Stimulated activated CD4-positive, alpha-beta T cell treated with anti-CD3 and anti-CD28 coated beads, TNF-alpha, amount 100 ng/mL, for 4 hours (primary cell): ENCODE results near the gene SEMA3B.

Experiments
- DNase-seq, 3 experiments: peaks; one replicate each; pipeline ENCODE4 v3.0.0-alpha.2; 2020; ENCODE audit warnings: low read depth in 3 of 3

The SEMA3B gene

DNA sequence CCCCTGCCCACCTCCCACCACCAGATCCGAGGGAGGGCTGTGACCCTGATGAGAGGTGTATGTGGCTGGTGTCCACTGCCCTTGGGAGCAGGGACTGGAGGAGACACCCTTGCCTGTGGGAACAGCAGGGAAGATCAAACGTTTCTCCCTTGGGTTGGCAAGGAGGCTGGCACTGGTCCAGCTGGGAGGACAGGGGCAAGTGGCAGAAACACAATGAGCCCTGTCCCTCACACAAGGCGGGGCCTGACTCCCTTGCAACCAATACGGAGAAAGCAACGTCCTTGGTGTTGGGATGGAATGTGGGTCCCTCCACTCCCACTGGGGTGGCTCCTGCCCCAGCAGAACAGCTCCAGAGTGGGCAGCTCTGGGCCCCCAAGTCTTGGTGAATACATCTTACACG lies 48.4 kb downstream of the SEMA3B start:
- DNase-seq: no peak

DNA sequence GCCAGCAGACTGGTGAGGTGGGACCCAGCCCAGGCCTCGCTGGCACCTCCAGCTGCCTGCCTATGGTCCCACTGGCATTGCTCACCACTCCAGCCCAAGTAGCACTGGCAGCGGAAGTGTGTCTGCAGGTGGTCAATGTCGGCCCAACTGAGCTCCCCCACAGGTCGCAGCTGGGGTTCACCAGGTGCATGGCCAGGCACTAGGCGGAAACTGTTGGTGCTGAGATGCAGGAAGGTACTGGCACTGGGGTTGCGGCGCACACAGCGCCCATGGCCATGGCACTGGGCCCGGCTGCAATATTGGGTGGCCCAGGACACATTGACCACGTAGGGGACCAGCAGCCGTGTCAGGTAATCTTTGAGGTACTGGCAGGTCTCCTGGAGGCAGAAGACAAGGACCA lies 49.2 kb downstream of the SEMA3B start:
- no peak for DNase-seq

DNA sequence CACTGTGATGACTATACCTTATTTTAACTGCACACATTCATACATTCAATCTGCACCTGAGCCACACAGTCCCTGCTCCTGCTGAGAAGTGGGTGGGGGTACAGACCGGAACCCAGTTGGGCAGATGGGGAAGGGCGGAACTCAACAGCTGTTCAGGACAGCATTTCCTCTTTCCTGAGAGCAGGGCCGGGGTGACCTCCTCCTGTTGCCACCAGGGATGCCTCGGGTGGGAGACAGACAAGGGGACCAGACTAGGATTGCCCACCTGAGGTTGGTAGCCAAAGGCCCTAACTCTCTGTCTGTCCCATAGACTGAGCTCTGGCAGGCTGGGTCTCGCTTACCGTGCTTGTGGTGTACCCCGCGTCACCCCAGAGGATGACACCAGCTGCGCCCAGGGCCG lies 49.7 kb downstream of the SEMA3B start:
- no peak for DNase-seq

DNA sequence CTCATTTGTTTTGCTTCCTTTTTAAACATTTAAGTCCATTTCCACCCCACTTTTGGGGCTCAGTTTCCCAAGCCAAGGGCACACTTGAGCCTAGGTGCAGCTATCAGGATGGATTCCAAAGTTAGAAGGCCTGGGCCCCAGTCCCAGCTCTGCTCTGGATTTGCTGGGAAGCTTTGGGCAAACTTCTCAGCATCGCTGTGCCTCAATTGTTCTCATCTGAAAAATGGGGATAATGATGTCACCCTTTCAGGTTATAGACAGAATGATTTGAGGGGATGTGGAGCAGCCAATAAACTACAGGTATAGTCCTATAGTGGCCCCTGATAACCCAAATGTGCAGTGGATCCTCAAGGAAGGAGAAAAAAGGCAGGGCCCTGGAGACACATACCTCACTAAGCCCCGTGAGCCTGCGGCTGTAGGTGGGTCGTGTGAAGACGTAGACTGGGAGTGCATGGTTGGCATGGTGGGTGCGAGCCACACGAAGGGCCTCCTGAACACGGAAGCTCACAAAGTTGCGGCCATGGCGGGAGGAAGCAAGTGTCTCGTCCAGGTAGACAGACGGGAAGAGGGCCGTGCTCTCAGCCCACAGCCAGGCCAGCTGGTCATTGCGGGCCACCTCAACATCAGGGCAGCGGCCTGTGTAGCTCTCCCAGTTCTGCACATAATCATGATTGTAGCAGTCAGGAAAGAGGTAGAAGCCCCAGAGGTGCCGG lies 50.4 kb downstream of the SEMA3B start:
- DNase-seq: no peak

DNA sequence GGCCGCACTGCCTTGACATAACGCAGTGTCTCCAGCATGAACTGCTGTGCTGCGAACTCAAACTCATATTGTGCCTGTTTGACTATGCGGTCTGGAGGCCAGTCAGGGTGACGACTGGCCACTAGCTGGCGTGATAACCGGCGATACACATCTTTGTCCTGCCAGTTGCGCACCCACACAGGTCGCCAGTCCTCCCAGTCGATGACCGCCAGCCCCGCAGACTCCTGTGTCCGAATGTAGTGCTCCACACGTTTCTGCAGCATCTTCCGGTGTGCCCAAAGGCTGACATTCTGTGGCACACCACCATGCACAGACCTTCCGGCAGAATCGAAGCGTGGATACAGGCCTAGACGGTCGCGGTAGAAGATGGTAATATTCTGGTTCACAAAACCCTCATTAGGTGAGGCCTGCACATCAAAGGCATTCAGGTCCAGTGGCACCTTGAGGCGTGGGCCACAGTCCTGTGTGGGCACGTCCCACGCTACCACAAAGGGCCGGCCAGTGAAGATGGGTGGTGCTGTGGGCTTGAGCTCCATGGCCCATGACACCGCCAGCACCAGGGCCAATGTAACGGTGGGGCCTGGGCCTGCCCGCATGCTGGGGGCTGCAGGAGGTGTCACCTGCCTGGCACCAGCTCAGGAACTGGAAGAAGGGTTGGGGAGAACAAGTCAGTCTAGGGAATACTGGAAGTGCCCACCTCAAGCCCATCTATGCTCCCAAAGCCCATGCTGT lies 51.1 kb downstream of the SEMA3B start:
- no peak for DNase-seq

DNA sequence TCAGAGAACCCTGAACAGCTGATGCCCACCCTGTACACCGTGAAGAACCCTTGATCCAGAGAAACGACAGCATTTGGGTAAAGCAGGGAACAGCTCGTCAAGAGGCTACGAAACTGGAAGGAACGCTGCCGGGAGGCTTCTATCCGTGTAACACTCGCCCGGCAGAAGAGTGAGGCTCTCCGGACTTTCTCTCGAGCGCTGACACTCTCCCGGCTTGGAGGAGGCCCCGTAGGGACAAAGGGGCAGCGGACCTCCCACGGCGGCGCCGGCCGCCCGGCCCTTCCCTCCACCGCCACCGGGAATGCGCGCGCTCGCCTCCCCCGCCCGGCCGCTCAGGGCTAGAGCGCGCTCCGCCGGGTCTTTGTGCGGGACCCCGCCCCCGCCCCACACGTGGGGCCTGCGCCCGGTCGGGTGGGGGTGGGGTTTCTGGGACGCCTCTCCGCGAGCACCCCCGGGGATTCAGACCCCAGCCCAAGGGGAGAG lies 51.9 kb downstream of the SEMA3B start:
- DNase-seq: peak in 2 of 3 experiments; percentile 43 to 54

DNA sequence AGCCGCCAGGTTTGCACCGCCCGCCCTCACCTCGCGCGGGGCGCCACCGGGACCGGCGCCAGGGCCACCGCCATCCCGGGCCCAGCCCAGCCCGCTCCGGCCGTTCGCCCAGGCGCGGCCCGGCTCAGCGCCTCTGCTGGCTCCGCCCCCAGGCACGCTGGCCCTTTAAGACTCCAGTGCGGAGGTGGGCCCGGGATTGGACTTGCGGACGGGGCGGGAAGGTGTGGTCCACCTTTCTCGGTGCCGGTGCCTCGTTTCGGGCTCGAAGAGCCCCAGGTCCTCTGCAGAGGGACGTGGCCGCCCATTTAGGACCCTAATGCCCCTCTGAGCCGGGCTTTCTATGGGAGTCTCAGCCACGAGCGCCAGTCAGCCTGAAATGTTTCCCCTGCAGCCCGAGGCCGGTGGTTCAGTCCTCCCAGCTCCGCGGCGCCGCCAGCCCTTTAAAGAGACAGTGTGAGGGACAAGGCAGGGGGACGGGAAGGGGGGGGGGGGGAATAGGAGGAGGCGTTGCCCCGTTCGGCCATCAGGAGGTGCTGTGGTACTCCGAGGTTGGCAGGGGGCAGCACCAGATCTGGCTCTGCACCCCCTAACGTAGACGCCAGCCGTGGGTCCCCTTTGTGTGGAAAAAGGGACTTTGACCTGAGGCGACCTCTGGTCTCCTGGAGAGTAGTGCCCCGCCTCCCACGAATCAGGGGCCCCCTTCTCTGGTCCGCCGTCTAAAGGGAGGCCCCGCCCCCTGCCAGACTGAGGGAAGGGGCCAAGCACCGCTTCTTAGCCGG lies 52.6 kb downstream of the SEMA3B start:
- DNase-seq: peak; percentile 69 to 84 (median 70)

DNA sequence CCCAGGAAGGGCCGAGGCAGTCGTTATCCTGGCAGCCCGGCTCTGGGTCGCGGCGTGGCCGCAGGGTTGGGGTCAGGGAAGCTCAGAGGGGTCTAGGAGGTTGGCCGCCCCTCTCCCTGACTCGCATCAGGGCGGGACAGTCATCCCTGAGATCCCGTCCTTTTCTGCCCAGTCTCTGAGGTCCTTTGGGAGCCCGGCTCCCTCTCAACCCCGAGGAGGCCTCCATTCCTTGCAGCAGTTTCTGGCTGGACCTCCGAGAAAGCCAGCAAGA lies 53.1 kb downstream of the SEMA3B start:
- DNase-seq: no peak

DNA sequence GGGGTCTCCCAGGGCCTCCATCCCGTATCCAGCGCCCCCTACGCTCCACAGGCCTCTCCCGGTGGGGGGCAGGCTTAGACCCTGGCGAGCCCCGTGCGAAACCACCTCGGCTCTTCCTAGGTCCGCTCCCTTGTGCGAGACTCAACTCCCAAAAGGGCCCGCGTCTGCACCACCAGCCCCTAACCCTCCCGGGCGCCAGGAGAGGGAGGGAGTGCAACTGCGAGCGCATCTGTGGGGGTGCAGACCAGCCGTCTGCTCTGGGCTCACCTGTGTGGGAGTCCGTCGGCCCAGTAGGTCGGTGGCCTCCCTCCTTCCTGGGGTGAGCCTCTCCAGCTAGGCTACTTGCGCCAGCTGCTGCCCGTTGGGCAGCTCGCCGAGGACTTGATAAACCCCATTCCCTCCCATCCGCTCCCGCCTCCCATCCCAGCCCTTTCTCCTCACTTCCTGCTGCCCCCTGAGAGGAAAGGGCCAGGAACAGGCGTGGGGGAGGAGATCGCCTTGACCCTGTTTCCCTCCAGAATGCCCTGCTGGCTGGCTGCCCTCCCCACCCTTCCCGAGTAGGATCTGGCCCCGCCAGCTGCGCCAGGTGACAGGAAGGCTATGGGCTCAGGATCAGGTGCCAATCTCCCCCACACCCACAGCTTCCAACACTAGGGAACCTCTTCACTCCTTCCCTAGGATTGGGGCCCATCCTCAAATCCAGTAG lies 53.6 kb downstream of the SEMA3B start, which contains the start of gene HYAL2:
Gene HYAL2 (minus strand): TSS at position 360 of the 706 bp plus-strand sequence. CDS start 2,256 bp downstream, outside the sequence.
- no peak for DNase-seq

DNA sequence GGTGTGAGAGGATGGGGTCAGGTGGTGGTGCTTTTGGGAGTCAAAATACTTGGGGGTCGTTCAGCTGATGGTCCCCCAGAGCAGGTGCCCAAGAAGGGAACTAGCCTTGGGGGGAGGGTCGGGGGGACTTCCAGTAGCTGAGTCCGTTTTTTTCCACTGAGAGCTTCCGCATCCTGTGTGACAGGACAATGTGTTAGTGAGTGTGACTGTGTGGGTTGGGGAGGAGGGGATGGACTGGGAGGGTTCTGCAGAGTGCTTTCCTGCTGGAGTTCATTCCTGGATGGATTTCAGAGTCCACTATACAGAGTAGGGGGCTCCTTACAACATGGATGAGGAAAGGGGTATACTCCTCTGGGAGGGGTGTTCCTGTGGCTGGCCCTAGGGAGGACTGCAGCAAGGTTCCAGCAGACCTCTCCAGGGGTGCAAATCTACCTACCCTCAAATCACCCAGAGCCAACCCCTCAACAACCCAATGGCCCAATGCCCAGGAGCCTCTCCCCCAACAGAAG lies 54.2 kb downstream of the SEMA3B start:
- DNase-seq: no peak

DNA sequence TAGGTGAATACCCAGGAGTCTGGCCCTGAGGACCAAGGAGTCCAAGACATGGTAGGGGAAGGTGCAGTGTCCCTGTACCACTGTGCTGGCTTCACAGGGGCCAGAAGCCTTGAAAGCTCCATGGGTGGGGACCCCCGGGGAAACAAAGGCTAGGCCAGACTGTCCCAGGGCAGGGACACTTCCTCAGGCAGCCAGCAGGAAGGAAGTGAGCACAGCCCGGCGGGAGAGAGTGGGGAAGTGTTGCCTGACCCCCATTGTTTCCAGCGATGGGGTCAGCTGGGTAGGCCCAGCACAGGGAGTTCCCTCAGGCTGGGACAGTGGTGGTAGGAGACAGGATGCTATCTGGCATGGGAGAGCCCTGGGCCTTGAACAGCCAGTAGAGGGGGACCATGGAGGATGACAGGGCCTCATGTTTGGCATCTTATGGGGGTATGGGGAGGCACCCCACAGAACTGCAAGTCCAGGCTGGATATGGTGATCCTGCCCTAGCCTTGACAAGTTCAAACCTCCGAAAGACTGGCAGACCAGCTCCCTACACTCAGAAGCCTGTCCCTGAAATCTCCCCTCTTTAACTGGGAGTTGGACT lies 54.8 kb downstream of the SEMA3B start:
- DNase-seq: no peak

DNA sequence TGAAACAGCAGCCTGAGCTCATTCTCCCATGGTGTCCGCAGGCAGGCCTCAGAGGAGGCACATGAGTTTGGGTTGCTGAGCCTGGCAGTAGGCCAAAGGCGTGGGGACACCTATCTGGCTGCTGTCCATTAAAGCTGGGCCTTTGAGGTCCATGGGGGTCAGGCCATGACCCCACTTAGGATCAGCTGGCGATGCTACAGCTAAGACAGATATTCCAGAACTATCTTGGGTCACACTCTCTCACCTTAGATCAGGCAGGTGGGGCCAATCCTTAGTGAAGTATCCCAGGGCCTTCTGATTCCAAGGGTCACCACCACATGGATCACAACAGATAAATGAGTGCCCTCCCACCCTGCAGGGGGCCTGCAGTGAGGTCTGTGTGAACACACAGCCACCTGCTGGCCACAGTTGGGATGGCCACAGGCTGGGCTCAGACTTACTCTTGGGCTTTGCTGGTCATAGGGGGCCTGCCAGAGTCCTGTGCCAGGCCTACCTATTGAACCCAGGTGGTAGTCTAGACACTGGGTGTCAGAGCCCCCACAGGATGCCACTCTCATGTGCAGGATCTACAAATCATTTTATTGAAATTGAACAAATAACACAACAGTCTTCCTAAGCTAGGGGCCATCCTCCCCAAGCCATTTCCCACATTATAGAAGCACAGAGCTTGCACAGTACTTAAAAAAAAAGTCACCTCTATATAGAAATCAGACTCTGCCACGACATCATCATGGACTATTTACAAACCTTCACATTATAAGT lies 55.6 kb downstream of the SEMA3B start:
- no peak for DNase-seq

DNA sequence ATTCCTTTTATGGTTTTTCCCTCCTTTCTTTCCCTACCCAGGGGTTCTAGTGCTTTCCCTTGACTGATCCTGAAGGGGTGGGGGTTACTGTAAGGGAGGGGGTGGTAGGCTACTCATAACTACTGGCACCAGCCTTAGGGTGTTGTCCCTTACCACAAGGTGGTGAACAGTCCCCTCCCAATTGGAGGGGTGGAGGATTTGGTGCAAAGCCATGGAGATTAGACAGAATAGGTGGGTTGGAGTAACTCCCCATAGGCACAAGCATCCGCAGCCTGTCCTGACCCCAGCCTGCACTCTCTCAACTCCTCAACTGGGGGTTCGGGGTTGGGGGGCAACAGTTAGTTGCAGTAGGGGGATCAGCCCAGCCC lies 56.1 kb downstream of the SEMA3B start:
- no peak for DNase-seq

DNA sequence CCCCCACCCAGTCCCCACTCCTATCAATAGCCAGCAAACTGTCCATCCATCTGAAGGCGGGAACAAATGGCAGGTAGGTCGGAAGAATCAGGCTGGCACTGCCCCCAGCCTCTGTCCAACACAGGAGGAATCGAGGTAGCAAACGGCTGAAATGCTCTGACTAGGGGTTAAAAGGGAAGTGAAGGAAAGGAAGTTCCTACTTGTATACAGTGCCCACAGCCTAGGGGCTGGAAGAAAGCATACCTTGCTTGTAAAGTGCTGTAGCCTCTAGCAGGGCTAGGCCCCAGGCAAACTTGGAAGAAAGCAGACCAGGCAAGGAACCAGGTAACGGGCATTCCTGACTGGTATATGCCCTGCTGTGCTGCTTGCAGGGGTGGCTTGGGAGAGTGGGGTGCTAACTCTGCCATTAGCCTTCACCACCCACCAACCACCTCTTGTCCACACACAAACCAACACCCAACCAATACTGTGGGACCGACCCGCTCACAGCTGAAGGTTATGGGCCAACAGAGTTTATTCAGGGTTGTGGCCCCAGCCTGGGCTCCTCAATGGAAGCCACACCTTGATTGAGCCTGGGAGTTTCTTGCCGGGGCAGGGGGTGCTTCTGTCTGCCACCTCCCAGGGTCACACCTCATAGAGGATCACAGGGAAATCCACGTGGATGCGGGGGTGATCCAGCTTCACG lies 56.7 kb downstream of the SEMA3B start:
- DNase-seq: no peak

DNA sequence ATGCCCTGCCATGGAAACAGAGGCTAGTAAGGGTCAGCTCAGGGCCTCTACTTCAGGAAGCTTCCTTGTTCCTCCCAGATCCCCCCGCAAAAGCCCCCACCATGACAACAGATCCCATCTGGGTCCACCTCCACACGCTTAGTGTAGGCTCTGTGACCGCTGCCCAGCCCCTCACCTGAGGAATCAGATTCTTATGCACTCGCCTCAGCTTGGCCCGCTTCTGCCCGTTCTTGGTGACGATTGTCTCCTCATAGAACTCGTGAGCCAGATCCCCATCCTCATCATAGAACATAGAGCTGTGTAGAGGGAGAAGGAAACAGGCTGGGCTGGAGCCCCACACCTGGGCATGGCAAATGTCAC lies 57.2 kb downstream of the SEMA3B start:
- no peak for DNase-seq

DNA sequence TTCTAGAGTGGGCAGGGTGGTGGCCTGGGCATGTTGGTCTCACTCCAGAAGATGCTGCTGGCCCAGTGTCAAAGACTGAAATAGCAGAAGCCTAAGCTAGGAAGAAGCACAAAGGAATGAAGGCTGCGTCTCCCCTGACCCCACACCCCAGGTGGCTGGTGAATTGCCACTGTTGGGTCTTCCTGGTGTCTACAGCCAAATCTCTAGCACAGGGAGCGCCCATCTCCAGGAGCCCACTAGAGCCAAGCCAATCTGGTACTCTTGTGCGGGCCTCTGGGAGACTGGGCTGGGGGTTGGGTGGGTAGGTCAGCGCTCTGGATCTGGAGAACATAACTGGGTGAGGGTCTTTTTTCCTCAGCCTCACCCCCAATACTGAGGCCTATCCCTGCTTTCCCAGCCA lies 58.2 kb downstream of the SEMA3B start:
- no peak for DNase-seq
